Breast epithelium (tissue), 3 donors: ENCODE measurements around the gene TCF3.

Source experiments
- POLR2A ChIP-seq: fragments of 450-650 bp; IDR thresholded peaks from one replicate; pipeline ENCODE4 v1.6.1; 2016; ENCODE audit warnings: antibody characterized with exemption, mild to moderate bottlenecking, moderate library complexity
- TF ChIP-seq, protein P1 (sequence below), 3 donors: fragments of 450-650 bp; IDR thresholded peaks; one replicate each; pipeline ENCODE4 v1.5.1; 2016 to 2017; ENCODE audit warnings: antibody characterized with exemption in 3 of 3, mild to moderate bottlenecking in 3 of 3, moderate library complexity in 3 of 3

- TF ChIP-seq, protein P1, sequence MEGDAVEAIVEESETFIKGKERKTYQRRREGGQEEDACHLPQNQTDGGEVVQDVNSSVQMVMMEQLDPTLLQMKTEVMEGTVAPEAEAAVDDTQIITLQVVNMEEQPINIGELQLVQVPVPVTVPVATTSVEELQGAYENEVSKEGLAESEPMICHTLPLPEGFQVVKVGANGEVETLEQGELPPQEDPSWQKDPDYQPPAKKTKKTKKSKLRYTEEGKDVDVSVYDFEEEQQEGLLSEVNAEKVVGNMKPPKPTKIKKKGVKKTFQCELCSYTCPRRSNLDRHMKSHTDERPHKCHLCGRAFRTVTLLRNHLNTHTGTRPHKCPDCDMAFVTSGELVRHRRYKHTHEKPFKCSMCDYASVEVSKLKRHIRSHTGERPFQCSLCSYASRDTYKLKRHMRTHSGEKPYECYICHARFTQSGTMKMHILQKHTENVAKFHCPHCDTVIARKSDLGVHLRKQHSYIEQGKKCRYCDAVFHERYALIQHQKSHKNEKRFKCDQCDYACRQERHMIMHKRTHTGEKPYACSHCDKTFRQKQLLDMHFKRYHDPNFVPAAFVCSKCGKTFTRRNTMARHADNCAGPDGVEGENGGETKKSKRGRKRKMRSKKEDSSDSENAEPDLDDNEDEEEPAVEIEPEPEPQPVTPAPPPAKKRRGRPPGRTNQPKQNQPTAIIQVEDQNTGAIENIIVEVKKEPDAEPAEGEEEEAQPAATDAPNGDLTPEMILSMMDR (IDR thresholded peaks at IDR 0.05) = no peak
- no peak for TF ChIP-seq POLR2A
Measured at GRCh38 chr19:1567848-1568227, 84.6 kb downstream of the TCF3 start.
